GM18867 (cell line): Measurements from ENCODE around the gene TAF1A.

Experiments used
- ATAC-seq: cut with Tn5 transposase; IDR thresholded peaks from one replicate; pipeline ENCODE4 v1.9.1; 2021; ENCODE audit warnings: mild to moderate bottlenecking, moderate library complexity; ENCODE audit not compliant: unreplicated experiment

TAF1A gene

DNA sequence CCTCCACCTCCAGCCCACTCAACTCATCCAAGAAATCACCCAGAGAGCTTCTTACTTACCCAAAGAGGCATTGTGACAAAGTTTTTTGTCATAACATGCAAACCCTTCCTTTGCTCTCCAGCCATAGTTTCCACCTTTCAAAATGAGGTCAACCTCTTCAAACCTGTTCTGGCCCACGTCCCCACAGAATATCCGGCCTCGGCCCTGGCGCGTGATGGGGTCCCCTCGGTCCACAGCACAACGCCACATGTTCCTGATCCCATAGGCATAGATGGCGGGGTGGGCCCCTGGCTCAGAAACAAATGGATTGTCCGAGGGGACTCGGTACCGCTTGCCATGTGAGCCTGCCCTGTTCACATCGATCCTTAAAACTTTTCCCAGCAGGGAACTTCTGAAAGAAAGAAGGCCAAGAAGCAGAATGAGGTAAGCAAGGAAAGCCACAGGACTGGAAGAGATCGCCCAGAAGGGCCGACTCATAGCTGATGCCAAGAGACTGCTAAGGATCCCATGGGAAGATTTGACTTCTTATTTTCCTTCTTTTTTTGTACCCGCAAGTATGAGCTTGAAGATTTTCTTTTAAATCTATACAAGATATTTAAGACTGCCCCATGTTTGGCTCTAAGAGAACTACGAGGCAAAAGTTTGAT is 49.7 kb downstream of the TAF1A start:
- no peak for ATAC-seq

DNA sequence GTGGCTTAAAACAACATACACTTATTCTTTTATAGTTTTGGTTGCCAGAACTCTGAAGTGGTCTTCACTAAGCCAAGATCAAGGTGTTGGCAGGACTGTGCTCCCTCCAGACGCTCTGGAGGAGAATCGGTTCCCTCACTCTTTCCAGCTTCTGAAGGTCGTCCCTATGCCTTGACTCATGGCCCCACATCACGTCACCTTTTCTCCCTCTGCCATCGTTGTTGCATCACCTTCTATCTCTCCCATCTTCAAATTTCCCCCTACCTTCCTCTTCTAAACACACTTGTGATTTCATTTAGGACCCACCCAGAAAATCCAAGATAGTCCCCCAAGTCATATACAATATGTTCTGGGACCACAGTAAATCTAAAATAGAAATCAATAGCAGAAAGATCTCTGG is 54.3 kb downstream of the TAF1A start:
- no peak for ATAC-seq

DNA sequence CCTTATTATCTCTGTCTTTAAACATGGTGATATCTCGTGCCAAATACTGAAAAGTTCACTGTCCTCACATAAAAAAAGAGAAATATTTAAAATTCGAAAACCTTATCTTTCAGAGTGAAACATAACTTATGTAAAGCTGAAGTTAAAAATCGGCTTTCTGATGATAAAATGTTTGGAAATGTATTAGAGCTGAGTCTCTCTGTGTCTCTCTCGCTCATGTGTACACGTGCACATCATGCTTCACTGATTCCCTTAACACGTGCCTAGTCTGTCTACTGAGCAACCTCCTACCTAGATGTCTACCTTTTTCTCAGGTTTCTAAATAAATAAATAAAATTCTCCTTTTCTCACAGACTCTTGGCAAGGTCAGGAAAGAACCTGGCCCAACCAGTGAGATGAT is 58.9 kb downstream of the TAF1A start:
- no peak for ATAC-seq

DNA sequence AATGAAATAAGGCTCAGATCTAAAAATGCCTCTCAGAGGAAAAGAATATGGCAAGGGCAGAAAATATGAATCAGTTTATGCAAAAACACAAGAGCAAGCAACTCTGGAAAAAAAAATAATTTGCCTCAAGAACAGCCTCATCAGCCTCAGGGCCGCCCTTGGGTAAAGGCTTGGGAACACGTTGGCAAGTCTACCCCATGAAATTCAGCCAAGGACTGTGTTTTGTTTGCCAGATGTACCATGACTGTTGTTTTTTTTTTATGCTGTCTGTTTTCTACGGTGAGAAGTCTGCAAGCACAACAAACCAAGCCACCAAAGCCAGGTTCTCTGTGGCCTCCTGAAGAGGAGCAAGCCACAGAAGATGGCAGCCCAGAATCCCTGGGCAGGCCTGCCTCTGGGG is 59.8 kb downstream of the TAF1A start:
- ATAC-seq = no peak

DNA sequence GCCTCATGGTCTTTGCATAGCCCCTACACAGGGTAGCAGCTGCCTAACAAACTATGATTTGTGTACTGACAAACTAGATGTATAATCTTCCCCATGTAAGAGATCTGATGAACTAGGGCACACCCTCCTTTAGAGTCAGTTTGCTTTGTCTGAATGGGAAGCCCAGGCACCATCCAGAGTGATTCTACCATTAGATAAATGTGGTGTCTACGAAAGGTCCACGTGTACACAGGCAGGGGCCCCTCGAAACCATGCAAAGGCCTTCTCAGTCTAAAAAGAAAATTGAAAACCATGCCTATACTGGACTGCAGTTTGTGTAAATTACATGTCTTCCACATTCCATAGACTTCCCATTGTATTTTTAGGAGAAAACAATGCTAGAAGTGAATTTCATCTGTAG is 60.6 kb downstream of the TAF1A start:
- no peak for ATAC-seq

DNA sequence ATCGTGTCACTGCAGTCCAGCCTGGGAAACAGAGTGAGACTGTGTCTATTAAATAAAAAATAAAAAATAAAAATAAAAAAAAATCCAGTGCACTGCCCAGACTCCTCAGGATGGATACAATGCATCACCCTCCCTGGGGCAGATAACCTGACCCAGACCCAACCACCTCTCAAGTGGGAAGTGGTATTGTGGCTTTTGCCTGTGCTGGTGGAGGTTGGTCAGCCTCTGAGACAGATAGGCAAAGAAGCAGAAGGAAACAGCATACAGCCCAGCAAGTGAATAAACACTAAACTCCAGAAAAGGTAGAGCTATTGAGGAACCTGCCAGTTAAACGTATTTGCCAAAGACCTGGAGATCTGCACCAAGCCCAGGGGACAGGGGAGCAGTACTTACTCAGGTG is 63.8 kb downstream of the TAF1A start:
- no peak for ATAC-seq

DNA sequence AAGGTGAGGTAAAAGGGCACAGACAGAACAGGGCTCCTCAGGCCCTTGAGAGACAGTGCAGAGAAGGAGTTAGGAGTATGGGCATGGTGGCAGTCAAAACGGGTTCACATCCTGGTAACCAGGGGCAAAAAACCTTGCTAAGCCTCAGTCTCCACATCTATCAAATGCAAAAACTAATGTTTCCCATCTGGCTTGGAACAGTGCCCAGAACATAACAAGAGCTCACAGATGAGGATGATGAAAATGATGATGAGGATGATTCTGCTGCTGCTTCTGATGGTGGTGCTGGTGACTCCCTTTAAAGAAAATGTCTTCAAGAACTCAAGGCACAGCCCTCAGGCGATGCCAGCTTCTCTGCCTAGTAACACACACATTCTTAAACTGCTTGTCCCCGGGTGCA is 65.9 kb downstream of the TAF1A start:
- no peak for ATAC-seq

DNA sequence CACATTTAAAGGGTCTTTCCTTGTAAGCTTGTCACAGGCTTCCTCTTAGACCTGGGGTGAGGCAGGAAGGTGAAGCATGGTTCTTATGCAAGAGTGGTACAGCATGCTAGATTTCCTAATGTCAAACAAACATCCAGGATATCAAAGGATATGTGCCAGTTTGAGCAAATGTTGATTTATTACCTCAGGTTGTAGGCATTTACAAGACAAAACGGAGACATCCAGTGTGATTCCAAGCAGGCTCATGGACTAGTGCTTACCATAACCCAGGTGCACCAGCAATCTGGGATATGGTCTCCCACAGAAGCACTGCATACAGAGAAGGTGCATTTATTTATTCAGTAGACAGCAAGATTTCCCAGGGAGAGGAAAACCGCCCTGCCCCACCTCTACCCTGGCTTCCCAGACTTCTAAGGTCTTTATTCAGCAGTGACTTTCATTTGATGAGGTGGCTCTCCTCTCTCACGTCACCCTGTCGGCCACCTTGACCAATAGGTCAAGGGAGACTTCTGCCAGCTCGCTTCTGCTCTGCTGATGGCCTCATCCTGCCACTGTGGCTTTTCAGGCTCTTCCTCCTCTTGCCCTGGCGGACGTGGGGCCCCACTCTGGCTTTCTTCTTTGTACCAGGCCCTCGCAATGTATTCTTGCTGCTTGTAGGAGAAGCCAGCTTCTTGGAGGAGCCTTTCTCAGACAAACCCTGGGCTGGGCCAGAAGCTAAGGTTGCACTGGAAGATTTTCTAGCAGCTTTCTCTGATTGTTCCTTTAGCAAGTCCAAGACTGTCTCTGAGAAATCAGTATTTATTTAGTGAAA is 67.4 kb downstream of the TAF1A start:
- ATAC-seq = no peak

DNA sequence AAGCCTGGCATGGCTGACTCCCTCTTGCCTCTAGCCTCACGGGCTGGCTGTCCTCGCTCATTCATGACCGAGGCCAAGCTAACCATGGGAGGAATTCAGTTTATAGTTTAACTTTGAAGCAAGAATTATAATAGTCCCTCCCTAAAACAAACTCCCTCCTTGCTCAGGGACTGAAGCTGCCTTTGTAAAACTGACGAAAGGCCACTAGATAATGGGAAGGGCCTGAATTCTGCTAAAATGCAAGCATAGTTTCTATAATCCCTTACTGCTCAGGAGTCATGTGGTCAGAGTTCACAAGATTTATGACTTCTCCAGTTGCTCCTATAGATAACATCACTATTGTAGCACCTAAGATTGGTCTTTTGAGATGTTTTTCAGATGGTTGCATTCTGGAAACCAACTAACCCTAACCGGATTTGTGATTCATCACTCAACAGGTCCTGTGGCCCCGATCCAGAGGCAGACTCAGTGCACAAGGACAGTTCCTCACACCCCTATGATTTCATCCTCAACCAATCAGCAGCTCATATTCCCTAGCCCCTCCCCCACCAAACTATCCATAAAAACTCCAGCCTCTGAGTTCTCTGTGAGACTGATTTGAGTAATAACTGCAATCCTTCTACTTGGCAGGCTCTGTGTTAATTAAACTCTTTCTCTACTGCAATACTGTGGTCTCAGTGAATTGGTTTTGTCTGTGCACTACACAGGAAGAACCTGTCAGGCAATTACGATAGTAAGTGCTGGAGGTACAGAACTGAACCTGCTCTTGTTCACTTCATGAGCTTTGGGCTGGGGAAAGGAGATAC is 68.2 kb downstream of the TAF1A start:
- ATAC-seq = no peak
